ENCODE results near the gene CTNND2. TPM values are rescaled to one million over a fixed set of nuclear protein-coding genes. Genes with fewer than 3 reads are reported as not detected.

CTNND2 gene
- total RNA-seq, 6 donors from 2014 or later: 1.1 to 12.4 (median 3.2) TPM

DNA sequence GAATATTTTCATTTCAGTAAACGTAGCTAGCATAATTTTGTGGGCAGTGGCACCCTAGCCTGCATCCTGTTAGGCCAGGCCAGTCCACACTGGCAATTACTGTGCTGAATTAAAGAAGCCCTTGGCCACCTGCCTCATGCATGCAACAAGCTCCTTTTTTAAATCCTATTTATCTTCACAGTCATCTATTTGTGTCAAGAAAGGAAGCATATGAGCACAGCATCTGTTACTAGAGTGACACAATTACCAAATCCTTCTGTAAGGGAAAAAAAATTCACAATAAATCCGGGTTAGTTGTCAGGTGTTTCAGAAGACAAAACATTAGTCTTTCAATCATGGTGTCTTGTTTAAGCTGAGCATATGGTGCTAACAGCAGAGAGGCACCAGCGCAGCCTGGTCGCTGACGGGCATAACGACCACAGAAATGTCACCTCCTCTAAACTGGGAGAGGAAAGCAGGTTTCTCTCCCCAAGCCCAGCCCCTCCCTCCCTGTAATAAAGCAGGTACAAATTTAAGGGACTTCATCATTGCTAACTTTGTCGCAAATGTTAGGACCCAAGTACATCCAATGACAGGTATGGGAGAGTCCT is 520.6 kb downstream of the CTNND2 start:
- Histone ChIP-seq H3K36me3 (no peaks in the 10 kb centered on the region), H3K9me3 (no peaks in the 10 kb centered on the region), H3K4me1 (peaks cover 4 to 19% (median 6%) of the 10 kb centered on the region in 4 donors), H3K27ac (no peak overlapping the region), H3K4me3 (no peak overlapping the region), H3K27me3 (no peaks in the 10 kb centered on the region)
- WGBS, 2 donors: 69 to 84% methylated on average over 7 of the region's 7 CpGs
- TF ChIP-seq EP300 (IDR thresholded peaks at IDR 0.05): no peak
- TF ChIP-seq, protein P1, sequence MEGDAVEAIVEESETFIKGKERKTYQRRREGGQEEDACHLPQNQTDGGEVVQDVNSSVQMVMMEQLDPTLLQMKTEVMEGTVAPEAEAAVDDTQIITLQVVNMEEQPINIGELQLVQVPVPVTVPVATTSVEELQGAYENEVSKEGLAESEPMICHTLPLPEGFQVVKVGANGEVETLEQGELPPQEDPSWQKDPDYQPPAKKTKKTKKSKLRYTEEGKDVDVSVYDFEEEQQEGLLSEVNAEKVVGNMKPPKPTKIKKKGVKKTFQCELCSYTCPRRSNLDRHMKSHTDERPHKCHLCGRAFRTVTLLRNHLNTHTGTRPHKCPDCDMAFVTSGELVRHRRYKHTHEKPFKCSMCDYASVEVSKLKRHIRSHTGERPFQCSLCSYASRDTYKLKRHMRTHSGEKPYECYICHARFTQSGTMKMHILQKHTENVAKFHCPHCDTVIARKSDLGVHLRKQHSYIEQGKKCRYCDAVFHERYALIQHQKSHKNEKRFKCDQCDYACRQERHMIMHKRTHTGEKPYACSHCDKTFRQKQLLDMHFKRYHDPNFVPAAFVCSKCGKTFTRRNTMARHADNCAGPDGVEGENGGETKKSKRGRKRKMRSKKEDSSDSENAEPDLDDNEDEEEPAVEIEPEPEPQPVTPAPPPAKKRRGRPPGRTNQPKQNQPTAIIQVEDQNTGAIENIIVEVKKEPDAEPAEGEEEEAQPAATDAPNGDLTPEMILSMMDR (IDR thresholded peaks at IDR 0.05): no peak
- TF ChIP-seq POLR2AphosphoS5 (IDR thresholded peaks at IDR 0.05): no peak
- TF ChIP-seq POLR2A (IDR thresholded peaks at IDR 0.05): no peak
- DNase-seq: no peak
- no peak for ATAC-seq (ENCODE audit: low FRiP score in 2 of 2)

DNA sequence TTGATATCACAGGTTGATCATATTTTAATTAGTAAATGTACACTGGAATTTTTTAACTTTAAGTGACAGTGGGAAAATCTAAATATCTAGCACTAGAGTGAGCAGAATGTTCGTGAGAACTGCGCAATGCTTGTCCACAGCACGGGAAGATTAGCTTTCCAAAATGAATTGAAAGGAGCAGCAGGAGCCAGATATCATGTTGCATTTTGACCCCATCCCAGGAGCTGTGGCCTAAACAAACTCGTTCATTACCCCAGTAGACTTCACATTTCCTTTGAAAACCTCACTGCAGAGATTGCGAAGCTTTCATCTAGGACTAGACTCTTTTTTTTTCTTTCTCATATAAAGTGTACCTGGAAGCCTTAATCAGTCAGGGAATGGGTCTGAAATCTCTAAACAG is 525.8 kb downstream of the CTNND2 start:
- Histone ChIP-seq H3K9me3 (no peaks in the 10 kb centered on the region), H3K4me3 (no peak overlapping the region), H3K27ac (no peak overlapping the region), H3K4me1 (no peaks in the 10 kb centered on the region), H3K27me3 (no peaks in the 10 kb centered on the region), H3K36me3 (no peaks in the 10 kb centered on the region)
- no peak for ATAC-seq (ENCODE audit: low FRiP score in 2 of 2)
- DNase-seq: no peak
- 82 to 86% methylated on average over 5 of the region's 5 CpGs for WGBS, 2 donors
- TF ChIP-seq POLR2A (IDR thresholded peaks at IDR 0.05): no peak
- TF ChIP-seq POLR2AphosphoS5 (IDR thresholded peaks at IDR 0.05): no peak
- TF ChIP-seq, protein P1 (IDR thresholded peaks at IDR 0.05): no peak
- no peak for TF ChIP-seq EP300 (IDR thresholded peaks at IDR 0.05)

DNA sequence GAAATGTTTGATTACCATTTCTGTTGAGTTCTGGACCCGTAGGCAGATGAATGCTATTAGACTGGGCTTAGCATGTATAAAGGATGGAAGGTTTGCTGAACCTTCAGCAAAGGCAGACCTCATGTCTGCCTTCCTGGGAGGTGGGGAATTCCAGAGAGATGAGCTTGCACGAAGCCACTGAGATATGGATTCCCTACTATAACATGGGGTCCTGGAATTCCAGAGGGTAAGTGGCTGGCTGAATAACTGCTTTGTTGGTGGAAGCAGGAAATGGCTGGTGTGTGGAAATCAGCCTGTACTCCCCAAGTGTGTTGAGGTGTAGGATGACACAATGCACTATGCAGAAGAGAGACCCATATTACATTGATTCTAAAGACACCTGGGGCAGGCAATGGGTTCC is 526.4 kb downstream of the CTNND2 start:
- Histone ChIP-seq H3K27me3 (no peaks in the 10 kb centered on the region), H3K9me3 (no peaks in the 10 kb centered on the region), H3K4me3 (no peak overlapping the region), H3K27ac (no peak overlapping the region), H3K36me3 (no peaks in the 10 kb centered on the region), H3K4me1 (no peaks in the 10 kb centered on the region)
- TF ChIP-seq POLR2A (IDR thresholded peaks at IDR 0.05) (no peak), EP300 (IDR thresholded peaks at IDR 0.05) (no peak), POLR2AphosphoS5 (IDR thresholded peaks at IDR 0.05) (no peak)
- TF ChIP-seq, protein P1 (IDR thresholded peaks at IDR 0.05): no peak
- ATAC-seq (ENCODE audit: low FRiP score in 2 of 2) (no peak), DNase-seq (no peak)
- 70 to 78% methylated on average over 2 of the region's 2 CpGs for WGBS, 2 donors

DNA sequence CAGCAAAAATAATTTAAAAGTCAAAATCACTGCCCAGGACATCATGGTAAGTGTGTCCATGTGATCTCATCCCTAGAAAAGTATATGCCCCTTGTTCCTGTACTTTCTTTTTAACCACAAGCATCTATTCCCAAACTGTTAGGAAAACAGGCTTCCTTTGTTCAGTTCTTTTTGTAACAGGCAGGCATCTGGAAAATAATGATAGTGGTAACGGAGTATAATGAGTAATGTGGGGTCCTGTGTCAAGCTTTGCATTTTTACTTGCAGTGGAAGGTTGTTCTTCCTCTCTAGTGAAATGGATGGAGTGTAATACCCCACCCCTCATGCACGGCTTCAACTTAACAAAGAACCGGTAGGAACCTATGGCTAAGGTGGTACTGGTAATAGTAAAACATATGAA is 532.1 kb downstream of the CTNND2 start:
- Histone ChIP-seq H3K27me3 (no peaks in the 10 kb centered on the region), H3K9me3 (no peaks in the 10 kb centered on the region), H3K27ac (no peak overlapping the region), H3K4me3 (no peak overlapping the region), H3K4me1 (no peaks in the 10 kb centered on the region), H3K36me3 (no peaks in the 10 kb centered on the region)
- 81 to 92% methylated on average over 3 of the region's 3 CpGs for WGBS, 2 donors
- TF ChIP-seq EP300 (IDR thresholded peaks at IDR 0.05) (no peak), POLR2AphosphoS5 (IDR thresholded peaks at IDR 0.05) (no peak), POLR2A (IDR thresholded peaks at IDR 0.05) (no peak)
- TF ChIP-seq, protein P1 (IDR thresholded peaks at IDR 0.05): no peak
- no peak for ATAC-seq (ENCODE audit: low FRiP score in 2 of 2)
- DNase-seq: no peak

DNA sequence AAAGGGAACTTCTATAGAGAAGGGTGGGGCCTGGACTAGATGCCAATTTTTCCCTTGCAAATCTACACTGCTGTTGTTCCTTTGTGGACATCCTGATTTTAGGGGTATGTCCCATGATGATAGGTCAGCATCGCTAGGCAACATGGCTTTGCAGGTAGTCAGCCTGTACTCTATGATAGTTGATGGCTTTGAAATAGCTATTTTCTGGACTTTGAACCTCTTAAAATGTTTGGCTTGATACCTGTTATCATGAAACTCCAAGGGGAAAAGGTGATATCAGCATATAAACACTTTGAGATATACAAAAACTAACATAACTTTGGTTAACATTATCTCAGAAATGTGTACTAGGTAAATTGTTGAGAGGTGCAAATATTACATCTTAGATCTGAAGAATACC is 533.2 kb downstream of the CTNND2 start:
- no peak for DNase-seq
- no peak overlapping the region for H3K27ac ChIP-seq
- no peak for ATAC-seq (ENCODE audit: low FRiP score in 2 of 2)
- no peaks in the 10 kb centered on the region for H3K27me3 ChIP-seq
- TF ChIP-seq, protein P1 (IDR thresholded peaks at IDR 0.05): no peak
- TF ChIP-seq EP300 (IDR thresholded peaks at IDR 0.05) (no peak), POLR2A (IDR thresholded peaks at IDR 0.05) (no peak), POLR2AphosphoS5 (IDR thresholded peaks at IDR 0.05) (no peak)
- H3K9me3 ChIP-seq: no peaks in the 10 kb centered on the region
- no peaks in the 10 kb centered on the region for H3K36me3 ChIP-seq
- H3K4me1 ChIP-seq: no peaks in the 10 kb centered on the region
- H3K4me3 ChIP-seq: no peak overlapping the region
- WGBS, 2 donors: 69 to 73% methylated on average over 1 of the region's 1 CpG
